ENCODE data around the gene VEPH1. TPM values are rescaled to one million over a fixed set of nuclear protein-coding genes. Genes with fewer than 3 reads are reported as not detected.

Gene VEPH1
- polyA plus RNA-seq, 1 of the 3 experiments (the other 2 are of a cell fraction), result 6.0 TPM

- H3K27ac ChIP-seq (ENCODE audit: low read depth in 2 of 2, low read length in 1 of 2), result no peak overlapping the region
- no peak overlapping the region for H3K4me2 ChIP-seq
- no peak overlapping the region for H3K4me3 ChIP-seq (ENCODE audit: low read depth in 2 of 2, low read length in 1 of 2)
- H3K9me3 ChIP-seq, result no peaks in the 10 kb centered on the region
- H3K4me1 ChIP-seq (ENCODE audit: control insufficient read depth in 1 of 2, insufficient read depth in 2 of 2, low read depth in 1 of 2, low read length in 1 of 2), result peaks cover 4 to 25% of the 10 kb centered on the region in 2 experiments
- POLR2A ChIA-PET, result no interaction called here
- DNase-seq, result no peak
- H3K9me2 ChIP-seq, result no peaks in the 10 kb centered on the region
- H3K27me3 ChIP-seq (ENCODE audit: insufficient read depth), result no peaks in the 10 kb centered on the region
- H3F3A ChIP-seq (replicated peaks; ENCODE audit: insufficient read depth), result peaks cover 19% of the 10 kb centered on the region
- 0 out of 2 replicates have a peak, but pooled peaks cover 3% of the 10 kb centered on the region for H3K79me2 ChIP-seq (ENCODE audit: insufficient read depth)
- WGBS (ENCODE audit: low lambda C conversion rate), result 92% methylated on average over 2 of the region's 2 CpGs
- CTCF ChIA-PET, result interaction anchor here (10.7 kb wide), 1 partner anchor 287 kb away, joined by 142 read pairs; no protein-coding TSS in a partner anchor
- TF ChIP-seq YY1 (IDR thresholded peaks at IDR 0.05; ENCODE audit: low read depth) (no peak), SMC3 (IDR thresholded peaks at IDR 0.05; ENCODE audit: low read depth, low read length) (no peak), RAD21 (IDR thresholded peaks at IDR 0.05; ENCODE audit: low read length) (no peak), ZBTB33 (IDR thresholded peaks at IDR 0.05; ENCODE audit: borderline replicate concordance, low read depth) (no peak), ELF1 (IDR thresholded peaks at IDR 0.05) (no peak)
- H2AFZ ChIP-seq (ENCODE audit: low read depth), result no peak overlapping the region
- H4K20me1 ChIP-seq (ENCODE audit: insufficient read depth), result no peaks in the 10 kb centered on the region
- H3K9ac ChIP-seq, result no peak overlapping the region
- no peaks in the 10 kb centered on the region for H3K36me3 ChIP-seq (replicated peaks in 1 of 2; ENCODE audit: control insufficient read depth in 1 of 2, insufficient read depth in 2 of 2, low read length in 1 of 2)
These were observed 12.1 kb downstream of the VEPH1 start for GRCh38 chr3:157491136-157491535.

GRCh38 chr3:157488144-157488543 is 15.1 kb downstream of the VEPH1 start:
- no peak for TF ChIP-seq ZBTB33 (IDR thresholded peaks at IDR 0.05; ENCODE audit: borderline replicate concordance, low read depth)
- TF ChIP-seq USF1 (IDR thresholded peaks at IDR 0.05; ENCODE audit: borderline replicate concordance, low read depth), result no peak
- no peak for TF ChIP-seq MXI1 (IDR thresholded peaks at IDR 0.05; ENCODE audit: low read depth, low read length)
- TF ChIP-seq PBX3 (IDR thresholded peaks at IDR 0.05), result no peak; the same call in 1 of the 2 replicates
- no peak for TF ChIP-seq MEF2A (IDR thresholded peaks at IDR 0.05; ENCODE audit: borderline replicate concordance, low read depth)
- no peak for TF ChIP-seq EP300 (IDR thresholded peaks at IDR 0.05; ENCODE audit: borderline replicate concordance in 1 of 2, low read depth in 1 of 2, low read length in 1 of 2)
- no peak for TF ChIP-seq POLR2AphosphoS5 (IDR thresholded peaks at IDR 0.05; ENCODE audit: low read depth, low read length)
- peaks cover 3% of the 10 kb centered on the region for H3F3A ChIP-seq (replicated peaks; ENCODE audit: insufficient read depth)
- H3K9ac ChIP-seq, result no peak overlapping the region
- POLR2A ChIA-PET, result no interaction called here
- no peak overlapping the region for H3K4me2 ChIP-seq
- peaks cover 0 to 4% of the 10 kb centered on the region in 2 experiments; a peak in 2 of 4 replicates for H3K4me1 ChIP-seq (ENCODE audit: control insufficient read depth in 1 of 2, insufficient read depth in 2 of 2, low read depth in 1 of 2, low read length in 1 of 2)
- H3K9me3 ChIP-seq, result no peaks in the 10 kb centered on the region
- no peak overlapping the region for H3K4me3 ChIP-seq (ENCODE audit: low read depth in 2 of 2, low read length in 1 of 2)
- no peaks in the 10 kb centered on the region for H4K20me1 ChIP-seq (ENCODE audit: insufficient read depth)
- CTCF ChIA-PET, result interaction anchor here (1.0 to 1.3 kb wide), 2 partner anchors 286 to 287 kb away, joined by 3 to 4 read pairs; no protein-coding TSS in a partner anchor
- no peaks in the 10 kb centered on the region for H3K27me3 ChIP-seq (ENCODE audit: insufficient read depth)
- peaks cover 7% of the 10 kb centered on the region; the same call in 1 of the 2 replicates for H3K79me2 ChIP-seq (ENCODE audit: insufficient read depth)
- DNase-seq, result no peak
- H2AFZ ChIP-seq (ENCODE audit: low read depth), result no peak overlapping the region
- H3K27ac ChIP-seq (ENCODE audit: low read depth in 2 of 2, low read length in 1 of 2), result peak overlapping the region in 1 of 2 experiments; percentile 35; a peak in 1 of 4 replicates
- H3K9me2 ChIP-seq, result no peaks in the 10 kb centered on the region
- peaks cover 0 to 4% of the 10 kb centered on the region in 2 experiments for H3K36me3 ChIP-seq (replicated peaks in 1 of 2; ENCODE audit: control insufficient read depth in 1 of 2, insufficient read depth in 2 of 2, low read length in 1 of 2)

All from SK-N-SH (cell line).